GM23248 (cell line): Measurements from ENCODE around the gene ASB13.

Source experiments
- EZH2 ChIP-seq: fragments of 200-600 bp; sonication (generic); IDR thresholded peaks from 2 replicates; pipeline ENCODE4 v1.6.1; 2018; ENCODE audit warnings: antibody characterized with exemption, mild to moderate bottlenecking; ENCODE audit not compliant: insufficient read depth, poor library complexity, severe bottlenecking
- EZH2phosphoT487 ChIP-seq: fragments of 200-600 bp; sonication (generic); IDR thresholded peaks from 2 replicates; pipeline ENCODE4 v1.6.1; 2018; ENCODE audit warnings: antibody characterized with exemption, moderate library complexity, mild to moderate bottlenecking, low read depth; ENCODE audit not compliant: insufficient read depth

- TF ChIP-seq EZH2, result no peak
- no peak for TF ChIP-seq EZH2phosphoT487
Measured at GRCh38 chr10:5654218-5654755, 12.1 kb downstream of the ASB13 start.
